Thoracic aorta (tissue), 2 donors: ENCODE measurements around the gene MYO18B. TPM values are rescaled to one million over a fixed set of nuclear protein-coding genes. Genes with fewer than 3 reads are reported as not detected.
A peak's percentile ranks its signal among the peaks of the same experiment; 100 is the strongest.

Experiments
- ATAC-seq: fragments of 150-250 bp; one replicate; pipeline ENCODE4 v1.8.0; 2017; ENCODE audit warnings: low read depth; ENCODE audit not compliant: insufficient number of reproducible peaks, low FRiP score
- DNase-seq: peaks from one replicate; pipeline ENCODE4 v3.0.0-alpha.2; 2020; ENCODE audit warnings: low spot score
- H3K27ac ChIP-seq, 2 donors: fragments of 200-600 bp; sonication (generic); 1 replicate in 1 of 2; 2 replicates in 1 of 2; pipeline ENCODE4 v1.5.1; 2016; ENCODE audit warnings: mild to moderate bottlenecking in 2 of 2, moderate library complexity in 2 of 2
- H3K27me3 ChIP-seq: fragments of 200-600 bp; sonication (generic); replicated peaks from 2 replicates; pipeline ENCODE4 v1.6.0; 2016; ENCODE audit warnings: mild to moderate bottlenecking; ENCODE audit not compliant: insufficient read depth
- H3K36me3 ChIP-seq: fragments of 200-600 bp; sonication (generic); one replicate; pipeline ENCODE4 v1.5.1; 2016
- H3K4me1 ChIP-seq, 2 donors: fragments of 200-600 bp; sonication (generic); 1 replicate in 1 of 2; 2 replicates in 1 of 2; pipeline versions ENCODE4 v1.5.1 to v1.6.0; 2016; ENCODE audit warnings: low read depth in 2 of 2, mild to moderate bottlenecking in 1 of 2; ENCODE audit not compliant: control insufficient read depth in 1 of 2
- H3K4me3 ChIP-seq: fragments of 200-600 bp; sonication (generic); 2 replicates; pipeline ENCODE4 v1.5.1; 2016; ENCODE audit warnings: mild to moderate bottlenecking
- H3K9me3 ChIP-seq: fragments of 200-600 bp; sonication (generic); 2 replicates; pipeline ENCODE4 v1.5.1; 2016
- total RNA-seq, 2 donors: library from RNA; depleted of rRNA; stranded (reverse); fragments of >200 nt; gene quantifications; one replicate each; pipeline versions ENCODE4 v1.1.0 to v1.2.3, GENCODE V29; 2016
- TF ChIP-seq, protein P1 (sequence below): fragments of 200-600 bp; sonication (generic); IDR thresholded peaks from one replicate; pipeline ENCODE4 v1.5.1; 2019; ENCODE audit warnings: antibody characterized with exemption

The MYO18B gene
- total RNA-seq, 2 donors from 2014 or later, result 45.6 to 73.5 TPM

DNA sequence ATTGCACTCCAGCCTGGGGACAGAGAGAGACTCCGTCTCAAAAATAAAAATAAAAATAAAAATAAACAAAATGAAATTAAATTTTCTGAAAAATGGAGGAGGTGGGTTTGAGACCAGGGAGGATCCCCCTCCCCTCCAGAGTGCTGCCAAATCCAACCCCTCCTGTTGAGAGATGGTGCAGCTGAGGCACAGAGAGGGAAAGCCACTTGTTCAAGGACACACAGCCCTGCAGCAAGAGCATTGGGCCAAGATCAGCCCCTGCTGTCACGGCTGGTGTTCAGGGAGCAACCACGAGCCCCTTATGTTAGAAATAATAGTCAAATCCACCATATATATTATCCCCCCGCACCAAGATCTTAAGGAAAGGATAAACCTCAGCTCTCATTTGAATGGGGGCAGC lies 2.7 kb downstream of the MYO18B start:
- H3K27ac ChIP-seq, result peak overlapping the region; percentile 34 to 92
- ATAC-seq (no peak), DNase-seq (no peak)
- H3K27me3 ChIP-seq, result no peaks in the 10 kb centered on the region
- peaks cover 9 to 54% of the 10 kb centered on the region in 2 donors for H3K4me1 ChIP-seq
- no peaks in the 10 kb centered on the region for H3K9me3 ChIP-seq
- TF ChIP-seq, protein P1, sequence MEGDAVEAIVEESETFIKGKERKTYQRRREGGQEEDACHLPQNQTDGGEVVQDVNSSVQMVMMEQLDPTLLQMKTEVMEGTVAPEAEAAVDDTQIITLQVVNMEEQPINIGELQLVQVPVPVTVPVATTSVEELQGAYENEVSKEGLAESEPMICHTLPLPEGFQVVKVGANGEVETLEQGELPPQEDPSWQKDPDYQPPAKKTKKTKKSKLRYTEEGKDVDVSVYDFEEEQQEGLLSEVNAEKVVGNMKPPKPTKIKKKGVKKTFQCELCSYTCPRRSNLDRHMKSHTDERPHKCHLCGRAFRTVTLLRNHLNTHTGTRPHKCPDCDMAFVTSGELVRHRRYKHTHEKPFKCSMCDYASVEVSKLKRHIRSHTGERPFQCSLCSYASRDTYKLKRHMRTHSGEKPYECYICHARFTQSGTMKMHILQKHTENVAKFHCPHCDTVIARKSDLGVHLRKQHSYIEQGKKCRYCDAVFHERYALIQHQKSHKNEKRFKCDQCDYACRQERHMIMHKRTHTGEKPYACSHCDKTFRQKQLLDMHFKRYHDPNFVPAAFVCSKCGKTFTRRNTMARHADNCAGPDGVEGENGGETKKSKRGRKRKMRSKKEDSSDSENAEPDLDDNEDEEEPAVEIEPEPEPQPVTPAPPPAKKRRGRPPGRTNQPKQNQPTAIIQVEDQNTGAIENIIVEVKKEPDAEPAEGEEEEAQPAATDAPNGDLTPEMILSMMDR, result no peak
- no peaks in the 10 kb centered on the region for H3K36me3 ChIP-seq
- peak overlapping the region; percentile 26 for H3K4me3 ChIP-seq

GRCh38 chr22:25745341-25746011 lies 3.5 kb downstream of the MYO18B start:
- DNase-seq (no peak), ATAC-seq (no peak)
- Histone ChIP-seq H3K27ac (peak overlapping the region; percentile 44 to 92), H3K4me1 (peaks cover 13 to 61% of the 10 kb centered on the region in 2 donors), H3K4me3 (peak overlapping the region; percentile 26), H3K36me3 (no peaks in the 10 kb centered on the region), H3K27me3 (no peaks in the 10 kb centered on the region), H3K9me3 (no peaks in the 10 kb centered on the region)
- TF ChIP-seq, protein P1, result no peak

GRCh38 chr22:25746012-25746373 lies 4.0 kb downstream of the MYO18B start:
- Histone ChIP-seq H3K36me3 (no peaks in the 10 kb centered on the region), H3K9me3 (no peaks in the 10 kb centered on the region), H3K4me1 (peaks cover 13 to 66% of the 10 kb centered on the region in 2 donors), H3K27ac (peak overlapping the region; percentile 90 to 92), H3K27me3 (no peaks in the 10 kb centered on the region), H3K4me3 (peak overlapping the region; percentile 24)
- no peak for DNase-seq
- ATAC-seq, result no peak
- TF ChIP-seq, protein P1, result no peak

DNA sequence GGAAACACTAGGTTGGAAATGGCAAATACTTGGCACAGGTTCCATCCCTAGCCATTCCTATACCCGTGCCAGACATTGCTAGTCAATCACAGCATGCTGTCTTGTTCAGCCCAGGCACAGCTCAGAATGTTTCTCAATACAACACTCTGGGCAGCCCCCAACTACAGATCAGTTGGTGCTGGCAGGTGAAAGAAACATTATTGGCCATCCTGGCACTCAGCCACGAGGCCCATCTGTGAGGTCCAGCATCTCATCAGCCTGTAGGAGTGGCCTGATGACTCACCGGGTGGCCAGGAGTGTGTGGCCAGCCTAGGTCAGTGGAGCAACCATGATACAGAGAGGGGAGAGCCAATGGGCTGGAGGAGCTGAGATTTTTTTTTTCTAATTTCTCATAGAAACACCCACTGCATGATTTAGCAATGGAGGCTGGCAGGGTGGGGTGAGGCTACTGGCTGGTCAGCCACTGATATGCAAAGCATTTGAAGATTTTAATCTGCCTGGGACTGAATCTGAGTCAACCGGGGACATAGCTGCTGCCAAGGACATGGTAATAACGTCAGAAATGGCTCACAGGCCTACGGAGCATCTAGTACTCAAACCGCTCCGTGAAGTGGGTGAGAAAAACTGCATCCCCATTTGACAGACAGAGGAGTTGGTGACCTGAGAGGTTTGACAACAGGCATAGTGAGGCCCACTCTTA lies 5.4 kb downstream of the MYO18B start:
- Histone ChIP-seq H3K27me3 (no peaks in the 10 kb centered on the region), H3K27ac (peak overlapping the region; percentile 91 to 92), H3K9me3 (no peaks in the 10 kb centered on the region), H3K4me3 (peak overlapping the region; percentile 51), H3K36me3 (no peaks in the 10 kb centered on the region), H3K4me1 (peaks cover 13 to 63% of the 10 kb centered on the region in 2 donors)
- DNase-seq (peak; percentile 85), ATAC-seq (peak; percentile 92)
- TF ChIP-seq, protein P1, result no peak

DNA sequence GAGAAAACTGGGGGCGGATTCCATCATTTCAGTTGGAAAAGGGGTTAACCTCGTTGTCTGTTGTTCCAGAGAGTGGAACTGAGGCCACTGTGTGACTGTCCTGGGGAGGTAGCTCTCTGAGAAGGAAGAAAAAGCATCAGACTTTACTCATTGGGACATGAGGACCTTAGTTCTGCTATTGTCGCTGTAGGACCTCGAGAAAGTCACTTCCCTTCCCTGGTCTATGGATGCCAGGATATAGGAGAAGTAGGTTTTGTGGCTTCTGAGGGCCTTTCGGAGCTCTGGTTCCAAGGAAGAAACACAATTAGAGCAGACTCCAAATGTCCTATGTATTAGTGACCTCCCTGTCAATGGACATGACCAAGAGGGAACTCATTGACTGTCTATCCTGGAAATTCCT lies 6.2 kb downstream of the MYO18B start:
- TF ChIP-seq, protein P1, result no peak
- Histone ChIP-seq H3K27me3 (no peaks in the 10 kb centered on the region), H3K36me3 (no peaks in the 10 kb centered on the region), H3K4me1 (peaks cover 13 to 63% of the 10 kb centered on the region in 2 donors), H3K9me3 (no peaks in the 10 kb centered on the region), H3K4me3 (peak overlapping the region; percentile 51), H3K27ac (peak overlapping the region; percentile 91 to 92)
- DNase-seq (no peak), ATAC-seq (no peak)
